Measurements from ENCODE around the gene SLC25A25.
A peak's percentile ranks its signal among the peaks of the same experiment; 100 is the strongest.
"Not testable (repeated sequence)": the region's sequence is repeated elsewhere in the genome, so short reads cannot be mapped to it uniquely, and the experiment has no call there.

Gene SLC25A25

DNA sequence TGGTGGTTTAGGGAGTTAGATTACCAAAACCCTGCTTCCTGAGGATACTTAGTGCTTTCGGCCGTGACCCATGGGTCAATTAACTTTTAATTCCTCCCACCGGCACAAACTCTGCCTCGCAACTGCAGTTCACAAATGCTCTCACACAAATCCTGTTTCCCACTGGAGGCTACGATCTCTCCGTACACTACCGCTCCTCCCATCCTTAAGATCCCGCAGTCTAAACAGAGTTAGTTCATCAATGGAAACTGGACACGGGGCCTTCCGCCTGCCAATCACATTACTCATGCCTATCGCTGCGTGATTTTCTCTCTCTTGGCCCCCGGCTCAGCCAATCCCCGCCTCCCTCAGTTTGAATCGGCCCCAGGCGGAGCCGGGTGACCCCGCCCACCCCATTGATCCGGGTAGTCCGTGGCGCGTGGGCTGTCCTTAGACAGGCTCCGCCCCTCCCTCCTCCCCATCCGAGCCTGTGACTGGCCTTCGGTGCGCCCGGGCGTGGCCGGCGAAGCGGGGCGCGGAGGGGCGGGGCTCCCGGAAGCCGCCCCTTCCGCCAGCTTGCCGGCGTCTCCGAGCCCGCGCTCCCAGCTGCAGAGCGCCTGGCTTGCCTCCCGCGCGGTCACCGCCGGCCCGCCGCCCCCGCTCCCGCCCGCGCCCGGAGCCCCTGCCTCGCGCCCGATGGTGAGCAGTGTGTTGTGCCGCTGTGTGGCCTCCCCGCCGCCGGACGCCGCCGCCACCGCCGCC is at the start of gene SLC25A25:
Gene SLC25A25 (plus strand): TSS at position 588 of the 741 bp plus-strand sequence. CDS start 88 bp downstream, at position 676.
- peak; percentile 100 for DNase-seq (ENCODE audit: low read depth in 2 of 2)

DNA sequence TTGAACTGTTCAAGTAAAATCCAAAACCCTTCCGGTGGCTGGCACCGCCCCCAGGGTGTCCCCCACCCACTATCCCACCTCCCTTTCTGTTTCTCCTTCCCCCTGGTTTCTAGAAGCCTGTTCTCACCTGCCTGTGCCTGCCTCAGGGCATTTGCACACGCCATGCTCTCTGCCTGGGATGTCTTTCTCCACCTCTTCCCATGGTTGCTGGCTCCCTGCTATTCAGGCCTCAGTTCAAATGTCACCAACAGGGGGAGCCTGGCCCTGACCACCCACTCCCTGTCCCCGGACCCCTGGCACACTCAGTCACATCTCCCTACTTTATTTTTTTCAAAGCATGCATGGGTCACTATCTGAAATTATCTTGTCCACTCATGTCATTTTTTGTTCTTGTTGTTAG is 47.3 kb upstream of the SLC25A25 start:
- DNase-seq (ENCODE audit: low read depth in 2 of 2): no peak

DNA sequence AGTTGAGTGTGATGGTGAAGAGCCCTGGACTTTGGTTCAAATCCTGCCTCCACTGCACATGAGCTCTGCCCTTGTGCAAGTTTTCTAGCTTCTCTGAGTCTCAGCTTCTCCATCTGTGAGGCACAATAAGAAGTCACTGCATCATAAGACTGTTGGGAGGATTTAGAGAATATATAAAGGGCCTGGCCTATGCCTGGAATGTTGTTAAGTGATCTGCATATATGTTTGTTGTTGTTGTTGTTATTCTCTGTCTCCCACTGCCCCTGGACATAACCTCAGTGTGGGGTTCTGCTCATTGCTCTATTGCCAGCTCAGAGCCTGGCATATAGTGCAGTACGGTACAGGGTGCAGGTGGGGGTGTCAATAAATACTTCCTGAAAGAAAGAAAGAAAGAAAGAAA is 46.9 kb upstream of the SLC25A25 start:
- DNase-seq (ENCODE audit: low read depth in 2 of 2): no peak

DNA sequence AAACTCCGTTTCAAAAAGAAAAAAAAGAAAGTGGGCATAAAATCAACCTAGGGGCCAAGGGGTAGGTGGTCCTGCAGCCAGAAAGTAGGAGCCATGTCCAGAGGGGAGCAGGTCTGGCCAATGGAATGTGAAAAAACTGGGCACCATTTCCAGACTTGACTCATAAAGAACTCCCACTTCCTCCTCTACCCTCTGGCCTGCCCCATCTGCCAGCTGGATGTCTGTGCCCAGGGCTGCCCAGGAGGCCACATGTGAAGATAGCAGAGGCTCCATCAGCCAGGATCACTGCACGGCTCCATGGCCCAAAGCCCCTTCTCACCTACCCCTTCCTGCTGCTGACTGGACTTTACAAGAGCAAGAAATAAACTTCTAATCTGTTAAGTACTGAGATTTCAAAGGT is 45.1 kb upstream of the SLC25A25 start:
- DNase-seq (ENCODE audit: low read depth in 2 of 2): no peak

DNA sequence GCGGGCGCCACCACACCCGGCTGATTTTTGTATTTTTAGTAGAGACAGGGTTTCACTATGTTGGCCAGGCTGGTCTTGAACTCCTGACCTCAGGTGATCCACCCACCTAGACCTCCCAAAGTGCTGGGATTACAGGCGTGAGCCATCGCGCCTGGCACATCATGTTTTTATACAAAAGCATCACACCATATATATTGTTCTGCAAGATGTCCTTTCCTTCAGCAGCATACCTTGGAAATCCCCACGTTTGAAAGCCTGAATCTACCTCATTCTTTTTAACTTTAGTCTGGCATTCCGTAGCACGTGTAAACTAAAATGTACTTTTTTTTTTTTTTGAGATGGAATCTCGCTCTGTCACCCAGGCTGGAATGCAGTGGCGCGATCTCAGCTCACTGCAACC is 44.4 kb upstream of the SLC25A25 start:
- not testable (repeated sequence) for DNase-seq (ENCODE audit: low read depth in 2 of 2)

DNA sequence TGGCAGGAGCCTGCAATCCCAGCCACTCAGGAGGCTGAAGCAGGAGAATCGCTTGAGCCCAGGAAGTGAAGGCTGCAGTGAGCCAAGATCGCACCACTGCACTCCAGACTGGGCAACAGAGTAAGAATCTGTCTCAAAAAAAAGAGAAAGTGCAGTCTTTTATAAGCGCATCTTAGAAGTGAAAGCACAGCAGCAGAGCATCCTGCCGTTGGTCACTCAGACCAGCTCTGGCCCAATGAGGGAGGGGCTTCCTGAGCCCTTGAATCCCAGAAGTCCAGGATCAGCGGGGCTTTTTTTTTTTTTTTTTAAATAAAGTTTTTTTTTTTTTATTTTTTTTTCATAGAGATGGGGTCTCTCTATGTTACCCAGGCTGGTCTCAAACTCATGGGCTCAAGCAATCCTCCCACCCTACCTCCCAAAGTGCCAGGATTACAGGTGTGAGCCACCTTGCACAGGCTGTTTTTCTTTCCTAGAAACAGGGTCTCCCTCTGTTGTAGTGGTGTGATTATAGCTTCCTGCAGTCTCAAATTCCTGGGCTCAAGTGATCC is 43.2 kb upstream of the SLC25A25 start:
- DNase-seq (ENCODE audit: low read depth in 2 of 2): no peak

DNA sequence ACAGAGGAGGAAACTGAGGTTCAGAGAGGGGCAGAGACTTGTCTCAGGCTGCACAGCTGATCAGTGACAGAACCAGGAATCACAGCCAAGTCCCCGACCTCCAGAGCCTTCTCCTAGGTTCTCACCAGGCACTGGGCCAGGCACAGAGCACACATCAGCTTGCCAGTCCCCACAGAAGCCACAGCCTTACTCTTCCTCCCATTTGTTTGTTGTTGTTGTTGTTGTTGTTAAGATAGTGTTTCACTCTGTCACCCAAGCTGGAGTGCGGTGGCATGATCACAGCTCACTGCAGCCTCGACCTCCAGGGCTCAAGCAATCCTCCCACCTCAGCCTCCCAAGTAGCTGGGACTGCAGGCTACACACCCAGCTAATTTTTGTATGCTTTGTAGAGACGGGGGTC is 42.3 kb upstream of the SLC25A25 start:
- DNase-seq (ENCODE audit: low read depth in 2 of 2): no peak

DNA sequence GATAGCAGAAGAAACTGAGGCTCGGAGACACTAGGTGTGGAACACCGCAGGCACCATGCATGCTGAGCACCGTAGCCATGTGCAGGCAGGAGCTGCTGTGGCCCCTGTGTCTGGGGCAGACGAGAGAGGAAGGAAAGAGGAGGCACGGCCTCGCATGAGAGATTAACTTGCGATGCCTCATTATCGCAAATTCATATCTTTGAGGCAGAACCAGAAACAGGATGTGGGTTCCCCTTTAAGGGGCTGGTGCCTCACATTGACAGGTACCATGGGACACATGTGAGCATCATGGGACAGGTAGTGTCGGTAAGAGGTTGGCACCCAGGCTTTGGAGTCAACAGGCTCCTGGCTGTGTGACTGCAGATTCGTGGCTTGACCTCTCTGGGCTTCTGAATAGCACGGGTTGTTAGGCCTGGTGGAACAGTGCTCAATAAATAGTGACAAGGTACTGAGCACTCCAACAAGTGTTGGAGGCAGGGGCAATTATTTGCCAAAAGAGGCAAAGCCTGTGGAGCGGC is 41.7 kb upstream of the SLC25A25 start:
- DNase-seq (ENCODE audit: low read depth in 2 of 2): peak; percentile 58 to 59

DNA sequence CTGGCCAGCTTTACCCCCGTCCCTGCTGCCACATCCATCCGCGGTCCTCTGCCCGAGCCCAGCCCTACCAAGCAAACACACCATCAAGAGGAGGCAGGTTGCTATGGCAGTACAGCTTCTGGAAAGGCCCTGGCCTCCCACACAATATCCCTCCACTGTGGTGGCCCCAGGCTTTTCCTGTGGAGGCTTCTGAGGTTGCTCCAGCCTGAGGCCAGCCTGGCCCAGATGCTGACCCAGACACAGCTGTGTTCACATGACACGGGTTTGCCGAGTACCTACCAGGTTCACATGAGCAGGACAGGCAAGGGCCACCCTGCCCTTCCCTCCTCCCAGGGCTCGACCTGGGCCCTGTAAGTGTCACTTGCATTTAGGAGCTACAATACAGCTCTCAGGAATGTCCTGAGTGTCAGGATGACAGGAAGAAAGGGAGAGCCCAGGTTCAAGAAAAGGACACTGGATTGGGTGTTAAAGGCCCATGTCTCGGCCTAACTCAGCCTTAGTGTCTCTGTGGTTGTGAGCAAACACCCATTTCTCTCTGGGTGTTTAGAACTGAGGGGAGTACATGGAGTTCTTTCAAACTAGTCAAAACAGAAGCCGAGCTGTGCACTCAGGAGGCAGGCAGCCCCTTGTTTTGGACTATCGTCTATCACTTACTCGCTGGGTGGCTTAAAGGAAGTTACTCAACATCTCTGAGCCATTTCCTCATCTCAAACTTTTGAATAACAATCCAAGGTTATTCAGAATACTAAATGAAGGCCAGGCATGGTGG is 41.1 kb upstream of the SLC25A25 start:
- DNase-seq (ENCODE audit: low read depth in 2 of 2): peak; percentile 36 to 47

DNA sequence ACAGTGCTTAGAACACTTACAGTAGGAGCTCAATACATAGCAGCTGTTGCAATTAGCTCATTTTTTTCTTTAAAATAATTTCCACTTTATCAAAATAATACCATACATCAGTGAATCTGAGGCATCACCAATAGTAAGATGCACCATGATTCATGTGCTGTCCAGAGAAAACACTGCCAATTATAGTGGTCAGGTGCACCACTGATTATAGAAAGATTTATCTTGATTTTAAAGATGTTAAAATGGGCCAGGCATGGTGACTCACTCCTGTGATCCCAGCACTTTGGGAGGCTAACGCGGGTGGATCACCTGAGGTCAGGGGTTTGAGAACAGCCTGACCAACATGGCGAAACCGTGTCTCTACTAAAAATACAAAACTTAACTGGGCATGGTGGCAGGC is 40.3 kb upstream of the SLC25A25 start:
- no peak for DNase-seq (ENCODE audit: low read depth in 2 of 2)

DNA sequence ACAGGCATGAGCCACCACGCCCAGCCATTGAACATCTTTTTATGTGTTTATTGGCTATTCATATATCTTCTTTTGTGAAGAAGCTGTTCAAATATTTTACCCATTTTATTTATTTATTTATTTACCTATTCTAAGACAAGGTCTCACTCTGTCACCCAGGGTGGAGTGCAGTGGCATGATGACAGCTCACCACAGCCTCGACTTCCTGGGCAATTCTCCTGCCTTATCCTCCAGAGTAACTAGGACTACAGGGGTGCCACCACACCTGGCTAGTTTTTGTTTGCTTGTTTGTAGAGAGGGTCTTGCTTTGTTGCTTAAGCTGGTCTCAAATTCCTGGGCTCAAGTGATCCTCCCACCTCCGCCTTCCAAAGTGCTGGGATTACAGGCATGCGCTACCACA is 34.4 kb upstream of the SLC25A25 start:
- DNase-seq (ENCODE audit: low read depth in 2 of 2): no peak

DNA sequence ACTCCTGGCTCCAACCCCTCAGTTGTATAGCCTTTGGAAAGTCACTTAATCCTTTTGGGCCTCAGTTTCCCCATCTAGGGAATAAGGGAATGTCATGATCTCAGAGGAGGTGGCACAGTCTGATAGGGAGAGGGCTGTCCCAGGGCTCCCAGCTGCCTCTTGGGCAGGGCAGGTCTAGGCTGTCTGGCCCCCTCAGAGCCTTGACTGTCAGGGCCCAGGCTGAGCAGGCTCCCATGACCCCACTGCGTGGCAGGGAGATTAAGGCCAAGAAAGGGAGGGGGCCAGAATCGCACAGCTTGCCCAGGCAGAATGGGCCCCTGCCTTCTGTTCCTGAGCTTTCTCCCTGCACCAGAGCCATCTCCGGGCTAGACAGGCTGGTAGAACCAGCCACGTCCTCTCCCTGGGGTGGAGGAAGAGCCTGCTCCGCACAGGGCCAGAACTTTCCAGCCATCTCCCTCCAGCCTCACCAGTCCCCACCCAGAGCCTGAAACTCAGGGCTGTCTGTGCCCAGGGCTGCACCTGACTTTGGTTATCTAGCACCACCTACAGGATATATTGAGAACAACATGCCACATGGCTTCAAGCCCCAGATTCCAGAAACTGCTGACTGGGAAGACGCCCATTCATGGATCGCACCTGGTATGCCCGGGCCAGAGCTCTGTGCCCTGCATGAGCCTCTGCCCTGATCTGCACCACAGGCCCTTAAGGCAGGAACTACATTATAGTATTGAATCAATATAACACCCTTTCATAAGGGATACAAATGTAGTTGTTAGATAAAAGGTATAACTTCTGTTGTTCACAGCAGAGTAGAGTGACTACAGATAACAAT is 33.0 kb upstream of the SLC25A25 start:
- peak in 1 of 2 donors; percentile 43 for DNase-seq (ENCODE audit: low read depth in 2 of 2)

DNA sequence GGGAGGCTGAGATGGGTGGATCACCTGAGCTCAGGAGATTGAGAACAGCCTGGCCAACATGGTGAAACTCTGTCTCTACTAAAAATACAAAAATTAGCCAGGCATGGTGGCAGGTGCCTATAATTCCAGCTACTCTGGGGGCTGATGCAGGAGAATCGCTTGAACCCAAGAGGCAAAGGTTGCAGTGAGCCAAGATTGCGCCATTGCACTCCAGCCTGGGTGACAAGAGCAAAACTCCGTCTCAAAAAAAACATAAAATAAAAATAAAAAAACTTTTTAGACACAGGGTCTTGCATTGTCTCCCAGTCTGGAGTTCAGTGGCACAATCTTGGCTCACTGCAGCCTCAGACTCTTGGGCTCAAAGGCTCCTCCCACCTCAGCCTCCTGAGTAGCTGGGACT is 31.5 kb upstream of the SLC25A25 start:
- DNase-seq (ENCODE audit: low read depth in 2 of 2): not testable (repeated sequence)

DNA sequence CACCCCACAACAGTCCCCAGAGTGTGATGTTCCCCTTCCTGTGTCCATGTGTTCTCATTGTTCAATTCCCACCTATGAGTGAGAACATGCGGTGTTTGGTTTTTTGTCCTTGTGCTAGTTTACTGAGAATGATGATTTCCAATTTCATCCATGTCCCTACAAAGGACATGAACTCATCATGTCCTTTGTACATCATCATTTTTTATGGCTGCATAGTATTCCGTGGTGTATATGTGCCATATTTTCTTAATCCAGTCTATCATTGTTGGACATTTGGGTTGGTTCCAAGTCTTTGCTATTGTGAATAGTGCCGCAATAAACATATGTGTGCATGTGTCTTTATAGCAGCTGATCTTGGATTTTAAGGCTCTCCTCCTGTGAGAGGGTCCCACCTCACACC is 27.2 kb upstream of the SLC25A25 start:
- DNase-seq (ENCODE audit: low read depth in 2 of 2): not testable (repeated sequence)

DNA sequence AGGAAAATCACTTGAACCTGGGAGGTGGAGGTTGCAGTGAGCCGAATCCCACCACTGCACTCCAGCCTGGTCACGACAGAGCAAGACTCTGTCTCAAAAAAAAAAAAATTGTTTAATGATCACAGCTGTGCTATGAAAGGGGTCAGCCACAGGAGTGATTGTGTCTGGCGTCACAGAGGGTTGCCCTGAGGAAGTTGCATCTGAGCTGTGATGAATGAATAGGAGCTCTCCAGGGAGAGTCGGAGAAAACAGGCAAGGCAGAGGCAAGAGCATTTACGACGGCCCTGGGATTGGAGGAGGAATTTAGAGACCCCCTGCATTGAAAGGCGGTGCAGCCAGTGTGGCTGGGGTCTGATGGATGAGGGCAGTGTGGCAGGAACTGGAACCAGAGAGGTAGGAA is 26.0 kb upstream of the SLC25A25 start:
- no peak for DNase-seq (ENCODE audit: low read depth in 2 of 2)

DNA sequence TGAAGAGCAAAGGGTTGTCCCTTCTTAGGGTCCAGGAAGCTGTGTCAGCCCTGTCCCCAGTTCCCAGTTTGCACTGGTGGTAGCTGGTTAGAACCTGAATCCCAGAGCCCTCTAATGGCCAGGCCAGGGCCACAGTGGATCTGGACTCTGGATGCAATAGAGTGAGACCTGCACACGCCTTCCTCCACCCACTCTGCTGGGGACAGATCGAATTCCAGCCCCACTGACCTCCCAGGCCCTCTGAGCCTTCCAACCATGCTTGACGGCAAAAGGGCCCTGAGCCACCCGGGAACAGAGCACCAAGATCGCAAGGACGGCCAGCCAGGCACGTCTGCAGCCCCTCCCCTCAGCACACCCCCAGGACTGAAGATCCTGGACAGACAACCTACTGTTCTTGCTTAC is 24.6 kb upstream of the SLC25A25 start:
- DNase-seq (ENCODE audit: low read depth in 2 of 2): no peak

DNA sequence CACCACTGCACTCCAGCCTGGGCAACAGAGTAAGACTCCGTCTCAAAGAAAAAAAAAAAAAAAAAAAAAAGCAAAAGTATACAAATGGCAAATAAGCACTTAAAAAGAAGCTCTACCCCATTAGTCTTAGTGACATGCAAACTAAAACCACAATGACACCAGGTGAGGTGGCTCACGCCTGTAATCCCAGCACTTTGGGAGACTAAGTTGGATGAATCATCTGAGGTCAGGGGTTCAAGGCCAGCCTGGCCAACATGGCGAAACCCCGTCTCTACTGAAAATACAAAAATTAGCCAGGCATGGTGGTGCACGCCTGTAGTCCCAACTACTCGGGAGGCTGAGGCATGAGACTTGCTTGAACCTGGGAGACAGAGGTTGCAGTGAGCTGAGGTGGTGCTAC is 22.6 kb upstream of the SLC25A25 start:
- not testable (repeated sequence) for DNase-seq (ENCODE audit: low read depth in 2 of 2)

DNA sequence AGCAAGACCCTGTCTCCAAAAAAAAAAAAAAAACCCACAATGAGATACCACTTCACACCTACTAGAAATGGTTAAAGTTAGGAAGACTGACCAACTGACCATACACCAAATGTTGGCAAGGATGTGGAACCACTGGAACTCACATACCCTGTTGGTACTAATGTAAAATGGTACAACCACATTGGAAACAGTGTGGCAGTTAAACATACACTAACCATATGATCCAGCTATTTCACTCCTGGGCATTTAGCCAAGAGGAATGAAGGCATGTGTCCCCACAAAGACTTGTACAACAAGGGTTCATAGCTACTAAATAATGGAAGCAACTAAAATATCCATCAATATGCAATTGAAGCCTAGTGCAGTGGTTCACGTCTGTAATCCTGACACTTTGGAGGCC is 22.2 kb upstream of the SLC25A25 start:
- no peak for DNase-seq (ENCODE audit: low read depth in 2 of 2)

DNA sequence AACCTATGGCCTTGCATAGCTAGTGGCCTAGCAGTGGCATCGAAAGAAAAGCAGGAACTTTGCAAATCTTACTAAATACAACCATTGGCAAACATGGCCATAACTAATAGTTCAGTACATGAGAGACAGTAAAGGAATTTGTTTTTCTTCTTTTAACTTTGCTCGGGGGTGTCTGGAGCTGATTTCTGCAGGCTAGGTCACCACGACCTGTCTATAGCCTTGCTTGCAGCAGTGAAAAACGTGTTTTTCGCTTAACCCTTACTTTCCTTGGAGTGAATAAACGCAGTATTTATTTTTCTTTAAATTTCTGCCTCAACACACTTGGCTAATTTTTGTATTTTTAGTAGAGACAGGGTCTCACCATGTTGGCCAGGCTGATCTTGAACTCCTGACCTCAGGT is 20.8 kb upstream of the SLC25A25 start:
- no peak for DNase-seq (ENCODE audit: low read depth in 2 of 2)

DNA sequence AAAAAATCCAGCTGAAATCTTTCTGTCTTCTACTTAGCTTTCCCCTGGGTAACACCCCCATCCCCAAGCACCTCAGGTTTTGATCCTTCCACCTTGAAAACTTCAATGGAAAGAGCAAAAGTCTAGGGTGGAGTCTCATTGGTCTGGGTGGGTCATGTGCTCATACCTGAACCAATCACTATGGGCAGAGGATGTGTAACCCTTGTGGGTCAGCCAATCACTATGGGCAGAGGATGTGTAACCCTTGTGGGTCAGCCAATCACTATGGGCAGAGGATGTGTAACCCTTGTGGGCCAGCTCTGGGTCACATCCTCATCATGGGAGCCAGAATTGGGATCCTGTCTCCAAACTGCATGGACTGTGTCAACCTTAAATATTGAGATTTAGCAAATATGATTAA is 19.4 kb upstream of the SLC25A25 start:
- no peak for DNase-seq (ENCODE audit: low read depth in 2 of 2)

DNA sequence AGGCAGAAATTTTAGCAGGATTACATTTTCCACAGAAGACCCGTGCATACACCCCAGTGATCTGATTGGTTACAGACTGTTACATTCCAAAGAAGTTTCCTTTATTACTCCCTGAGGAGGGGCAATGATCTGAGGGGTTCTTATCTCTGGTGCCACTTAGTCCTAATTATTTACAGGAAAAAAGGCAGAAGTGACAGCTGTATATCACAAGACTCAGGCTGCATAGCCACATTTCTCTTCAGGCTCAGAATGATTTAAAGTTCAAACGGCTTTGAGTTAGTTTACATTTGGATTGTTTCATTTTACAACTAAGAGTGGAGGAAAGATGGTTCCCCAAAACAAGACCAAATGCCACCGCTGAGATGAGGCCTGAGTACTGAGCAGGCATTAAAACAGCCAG is 18.2 kb upstream of the SLC25A25 start:
- DNase-seq (ENCODE audit: low read depth in 2 of 2): no peak
